Keratinocyte (primary cell): ENCODE measurements around the gene OR7A5. TPM values are rescaled to one million over a fixed set of nuclear protein-coding genes. Genes with fewer than 3 reads are reported as not detected.
"Not testable (repeated sequence)": the region's sequence is repeated elsewhere in the genome, so short reads cannot be mapped to it uniquely, and the experiment has no call there.

Experiments used
- DNase-seq: peaks from one replicate; pipeline ENCODE4 v3.0.0-alpha.2; 2011; ENCODE audit warnings: low read depth, missing footprints, low spot score
- FAIRE-seq: peaks from 2 replicates; lab custom pipeline; 2011; peaks lifted over from hg19 to GRCh38; lab: Jason Lieb, UNC
- H2AFZ ChIP-seq: 2 replicates; pipeline ENCODE4 v1.6.0; 2012; ENCODE audit warnings: low read length, control low read depth, inconsistent platforms; ENCODE audit not compliant: control insufficient read depth
- H3K27ac ChIP-seq: 2 replicates; pipeline ENCODE4 v1.5.1; 2011; ENCODE audit warnings: low read length; ENCODE audit not compliant: control insufficient read depth, insufficient read depth
- H3K27me3 ChIP-seq: 3 replicates; pipeline ENCODE4 v1.6.0; 2011; ENCODE audit warnings: low read length; ENCODE audit not compliant: control insufficient read depth, insufficient read depth; ENCODE audit errors: extremely low read depth
- H3K36me3 ChIP-seq, 2 experiments: 2 replicates in 1 of 2; 3 replicates in 1 of 2; pipeline ENCODE4 v1.5.1; 2011; ENCODE audit warnings: low read length in 2 of 2, mild to moderate bottlenecking in 1 of 2; ENCODE audit not compliant: control insufficient read depth in 2 of 2, insufficient read depth in 2 of 2; ENCODE audit errors: extremely low read depth in 1 of 2
- H3K4me1 ChIP-seq: 3 replicates; pipeline ENCODE4 v1.5.1; 2011; ENCODE audit warnings: low read length; ENCODE audit not compliant: control insufficient read depth, insufficient read depth; ENCODE audit errors: extremely low read depth
- H3K4me2 ChIP-seq: 3 replicates; pipeline ENCODE4 v1.6.0; 2011; ENCODE audit warnings: low read depth, low read length; ENCODE audit not compliant: control insufficient read depth, insufficient read depth; ENCODE audit errors: extremely low read depth
- H3K4me3 ChIP-seq, 3 experiments: fragments of 200-600 bp in 1 of 3; sonication (generic) in 1 of 3; 2 replicates in 2 of 3; 3 replicates in 1 of 3; pipeline ENCODE4 v1.5.1; 2011 to 2016; ENCODE audit warnings: low read length in 3 of 3, mild to moderate bottlenecking in 3 of 3, control low read depth in 2 of 3, inconsistent platforms in 1 of 3, low read depth in 1 of 3, mixed read lengths in 1 of 3, mixed run types in 1 of 3, moderate library complexity in 1 of 3; ENCODE audit not compliant: control insufficient read depth in 2 of 3, insufficient read depth in 2 of 3; ENCODE audit errors: extremely low read depth in 1 of 3
- H3K79me2 ChIP-seq: 2 replicates; pipeline ENCODE4 v1.6.0; 2012; ENCODE audit warnings: low read length; ENCODE audit not compliant: control insufficient read depth, insufficient read depth
- H3K9ac ChIP-seq: 3 replicates; pipeline ENCODE4 v1.6.0; 2011; ENCODE audit warnings: low read length; ENCODE audit not compliant: control insufficient read depth, insufficient read depth; ENCODE audit errors: extremely low read depth
- H3K9me1 ChIP-seq: 3 replicates; pipeline ENCODE4 v1.6.0; 2011; ENCODE audit warnings: low read length; ENCODE audit not compliant: control insufficient read depth, insufficient read depth; ENCODE audit errors: extremely low read depth
- H3K9me3 ChIP-seq: 2 replicates; pipeline ENCODE4 v1.5.1; 2012; ENCODE audit warnings: low read depth, low read length; ENCODE audit not compliant: control insufficient read depth
- H4K20me1 ChIP-seq: 3 replicates; pipeline ENCODE4 v1.6.0; 2011; ENCODE audit warnings: low read length; ENCODE audit not compliant: control insufficient read depth, insufficient read depth; ENCODE audit errors: extremely low read depth
- EZH2 ChIP-seq: IDR thresholded peaks from one replicate; pipeline ENCODE4 v1.6.1; 2012; ENCODE audit warnings: inconsistent platforms, mild to moderate bottlenecking, low read length, moderate library complexity
- dilution Hi-C: fragments of 300-500 bp; cut with MboI; formaldehyde crosslinking; loops from one replicate; pipeline ENCODE4 v1.7.0; 2020; ENCODE audit warnings: low sequenced_read_pairs; ENCODE audit not compliant: extremely low pct_ligation_motif_present
- polyA plus RNA-seq, 5 experiments: library from polyadenylated mRNA; depleted of rRNA in 3 of 5; stranded (reverse) in 3 of 5; stranded (forward) in 1 of 5; unstranded in 1 of 5; fragments of >200 nt; gene quantifications; 1 replicate in 1 of 5; 2 replicates in 3 of 5; 3 replicates in 1 of 5; pipeline versions ENCODE4 v1.2.1 to v1.2.3, GENCODE V29; 2011 to 2012; ENCODE audit warnings: missing spikeins in 2 of 5, low read depth in 1 of 5, low replicate concordance in 1 of 5
- TF ChIP-seq, protein P1 (sequence below), 3 experiments: IDR thresholded peaks in 1 of 3; conservative IDR thresholded peaks in 1 of 3; optimal IDR thresholded peaks in 1 of 3; 2 replicates in 2 of 3; 3 replicates in 1 of 3; pipeline versions ENCODE3 to v1.5.1; 2011; ENCODE audit warnings: low read length in 3 of 3, mild to moderate bottlenecking in 3 of 3, moderate library complexity in 2 of 3, control low read depth in 1 of 3, inconsistent platforms in 1 of 3; ENCODE audit not compliant: insufficient read depth in 2 of 3; ENCODE audit errors: extremely low read depth in 1 of 3

Gene OR7A5
- polyA plus RNA-seq, 1 donor (not counting 4 experiments of a cell fraction or from before 2014, with no cell fraction given) = 0.01 TPM

DNA sequence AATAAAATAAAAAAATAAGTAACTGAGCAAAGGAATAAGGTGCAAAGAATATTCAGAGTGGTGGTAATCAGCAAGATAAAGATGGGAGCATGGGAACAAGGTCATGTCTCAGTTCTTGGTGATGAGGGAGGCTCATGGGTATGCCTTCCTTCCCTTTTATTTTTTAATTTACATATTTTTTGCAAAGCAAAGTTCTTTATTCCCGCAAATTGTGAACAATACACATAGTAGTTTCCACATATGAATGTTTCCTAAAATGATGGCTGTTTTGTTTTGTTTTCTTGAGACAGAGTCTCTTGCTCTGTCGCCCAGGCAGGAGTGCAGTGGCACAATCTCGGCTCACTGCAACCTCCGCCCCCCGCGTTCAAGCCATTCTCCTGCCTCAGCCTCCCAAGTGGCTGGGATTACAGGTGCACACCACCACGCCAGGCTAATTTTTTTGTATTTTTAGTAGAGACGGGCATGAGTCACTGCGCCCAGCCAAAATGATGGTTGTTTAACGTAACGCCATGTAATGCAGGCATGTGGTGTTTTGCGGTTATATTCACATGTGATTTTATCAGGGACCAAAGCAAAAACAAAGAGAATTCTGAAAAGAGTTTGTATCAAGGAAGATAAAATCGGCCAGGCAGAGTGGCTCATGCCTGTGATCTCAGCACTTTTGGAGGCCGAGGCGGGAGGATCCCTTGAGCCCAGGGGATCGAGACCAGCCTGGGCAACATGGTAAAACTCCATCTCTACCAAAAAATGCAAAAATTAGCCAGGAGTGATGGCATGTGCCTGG is 52.2 kb downstream of the OR7A5 start:
- H3K9me3 ChIP-seq = no peaks in the 10 kb centered on the region
- H3K9me1 ChIP-seq = no peaks in the 10 kb centered on the region
- FAIRE-seq (no peak), DNase-seq (no peak)
- H3K27ac ChIP-seq = no peak overlapping the region
- no peaks in the 10 kb centered on the region for H3K36me3 ChIP-seq
- no peaks in the 10 kb centered on the region for H3K27me3 ChIP-seq
- H3K9ac ChIP-seq = no peak overlapping the region
- no peaks in the 10 kb centered on the region for H3K79me2 ChIP-seq
- no peaks in the 10 kb centered on the region for H4K20me1 ChIP-seq
- no peak overlapping the region for H3K4me2 ChIP-seq
- H2AFZ ChIP-seq = no peak overlapping the region
- no peak for TF ChIP-seq EZH2
- TF ChIP-seq, protein P1, sequence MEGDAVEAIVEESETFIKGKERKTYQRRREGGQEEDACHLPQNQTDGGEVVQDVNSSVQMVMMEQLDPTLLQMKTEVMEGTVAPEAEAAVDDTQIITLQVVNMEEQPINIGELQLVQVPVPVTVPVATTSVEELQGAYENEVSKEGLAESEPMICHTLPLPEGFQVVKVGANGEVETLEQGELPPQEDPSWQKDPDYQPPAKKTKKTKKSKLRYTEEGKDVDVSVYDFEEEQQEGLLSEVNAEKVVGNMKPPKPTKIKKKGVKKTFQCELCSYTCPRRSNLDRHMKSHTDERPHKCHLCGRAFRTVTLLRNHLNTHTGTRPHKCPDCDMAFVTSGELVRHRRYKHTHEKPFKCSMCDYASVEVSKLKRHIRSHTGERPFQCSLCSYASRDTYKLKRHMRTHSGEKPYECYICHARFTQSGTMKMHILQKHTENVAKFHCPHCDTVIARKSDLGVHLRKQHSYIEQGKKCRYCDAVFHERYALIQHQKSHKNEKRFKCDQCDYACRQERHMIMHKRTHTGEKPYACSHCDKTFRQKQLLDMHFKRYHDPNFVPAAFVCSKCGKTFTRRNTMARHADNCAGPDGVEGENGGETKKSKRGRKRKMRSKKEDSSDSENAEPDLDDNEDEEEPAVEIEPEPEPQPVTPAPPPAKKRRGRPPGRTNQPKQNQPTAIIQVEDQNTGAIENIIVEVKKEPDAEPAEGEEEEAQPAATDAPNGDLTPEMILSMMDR (optimal IDR thresholded peaks at IDR 0.05 in 1 of 3, IDR thresholded peaks at IDR 0.05 in 1 of 3, conservative IDR thresholded peaks at IDR 0.05 in 1 of 3; ENCODE audit: extremely low read depth in 1 of 3, insufficient read depth in 2 of 3, low read length in 3 of 3) = no peak
- no peak overlapping the region for H3K4me3 ChIP-seq
- dilution Hi-C loops = no loop called here
- H3K4me1 ChIP-seq = peaks cover 2% of the 10 kb centered on the region

DNA sequence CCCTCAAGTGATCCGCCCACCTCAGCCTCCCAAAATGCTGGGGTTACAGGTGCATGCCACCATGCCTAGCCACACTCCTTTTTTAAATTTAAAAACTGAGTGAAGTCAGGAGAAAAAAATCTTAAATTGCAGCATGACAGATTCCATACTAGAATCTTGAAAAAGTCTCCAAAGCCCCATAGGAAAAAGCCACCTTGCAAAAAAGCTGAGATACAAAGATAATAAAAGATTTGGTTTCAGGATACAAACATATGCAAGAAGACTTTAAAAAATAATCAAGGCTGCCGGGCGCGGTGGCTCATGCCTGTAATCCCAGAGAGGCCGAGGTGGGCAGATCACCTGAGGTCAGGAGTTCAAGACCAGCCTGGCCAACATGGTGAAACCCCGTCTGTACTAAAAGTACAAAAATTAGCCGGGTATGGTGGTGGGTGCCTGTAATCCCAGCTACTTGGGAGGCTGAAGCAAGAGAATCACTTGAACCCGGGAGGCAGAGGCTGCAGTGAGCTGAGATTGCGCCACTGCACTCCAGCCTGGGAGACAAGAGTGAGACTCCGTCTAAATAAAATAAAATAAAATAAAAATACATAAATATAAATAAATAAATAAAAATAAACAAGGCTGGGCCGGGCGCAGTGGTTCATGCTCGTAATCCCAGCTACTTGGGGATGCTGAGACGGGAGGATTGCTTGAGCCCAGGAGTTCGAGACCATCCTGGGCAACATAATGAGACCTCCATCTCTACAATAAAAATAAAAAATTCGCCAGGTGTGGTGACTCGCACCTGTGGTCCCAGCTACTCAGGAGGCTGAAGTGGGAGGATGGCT is 53.1 kb downstream of the OR7A5 start:
- H4K20me1 ChIP-seq, H3K4me1 ChIP-seq, H3K79me2 ChIP-seq, H3K9me3 ChIP-seq, H3K27ac ChIP-seq, H3K9ac ChIP-seq, H2AFZ ChIP-seq, H3K4me2 ChIP-seq, H3K27me3 ChIP-seq, H3K4me3 ChIP-seq, H3K9me1 ChIP-seq, DNase-seq, FAIRE-seq, H3K36me3 ChIP-seq, dilution Hi-C loops: not testable (repeated sequence)

DNA sequence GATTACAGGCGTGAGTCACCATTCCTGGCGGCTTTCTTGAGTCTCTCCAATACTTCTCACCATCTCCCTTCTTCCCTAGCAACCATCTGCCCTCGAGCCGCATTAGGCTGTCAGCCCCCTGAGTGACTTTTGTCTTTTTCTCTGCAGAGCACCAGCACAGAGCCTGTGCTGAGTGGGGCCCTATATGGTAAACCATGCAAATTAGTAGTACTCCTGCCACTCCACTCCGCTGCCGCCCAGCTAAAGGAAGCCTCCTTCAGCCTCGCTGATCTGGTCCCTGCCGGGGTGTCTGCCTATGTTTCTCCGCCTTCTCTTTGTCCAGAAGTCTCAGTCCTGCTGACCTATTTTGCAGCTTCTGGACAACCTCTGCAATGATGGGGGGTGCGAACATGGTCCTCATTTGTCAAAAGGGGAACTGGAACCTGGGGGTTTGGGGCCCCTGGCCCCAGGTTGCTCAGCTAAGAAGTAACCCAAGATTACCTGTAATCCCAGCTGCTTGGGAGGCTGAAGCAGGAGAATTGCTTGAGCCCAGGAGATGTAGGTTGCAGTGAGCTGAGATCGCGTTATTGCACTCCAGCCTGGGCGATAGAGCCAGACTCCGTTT is 54.3 kb downstream of the OR7A5 start:
- H4K20me1 ChIP-seq, H3K9me3 ChIP-seq, H3K27me3 ChIP-seq, H3K9ac ChIP-seq, H3K79me2 ChIP-seq, H2AFZ ChIP-seq, FAIRE-seq, H3K36me3 ChIP-seq, H3K4me3 ChIP-seq, H3K4me2 ChIP-seq, DNase-seq, H3K4me1 ChIP-seq, H3K27ac ChIP-seq, H3K9me1 ChIP-seq, dilution Hi-C loops: not testable (repeated sequence)
